GM18526 (cell line): ENCODE results near the gene AACS.

Experiments
- POLR2A ChIP-seq: IDR thresholded peaks from 3 replicates; pipeline ENCODE4 v1.6.1; 2011; ENCODE audit not compliant: insufficient read length; ENCODE audit errors: extremely low read depth

AACS gene

GRCh38 chr12:125072496-125072895 is 7.3 kb downstream of the AACS start:
- TF ChIP-seq POLR2A, result no peak

GRCh38 chr12:125076103-125076502 is 10.9 kb downstream of the AACS start:
- TF ChIP-seq POLR2A, result no peak

GRCh38 chr12:125079084-125079483 is 13.8 kb downstream of the AACS start:
- no peak for TF ChIP-seq POLR2A

GRCh38 chr12:125079648-125080645 is 14.7 kb downstream of the AACS start:
- no peak for TF ChIP-seq POLR2A

- TF ChIP-seq POLR2A, result no peak
Observed at GRCh38 chr12:125081427-125081826, 16.2 kb downstream of the AACS start.

- no peak for TF ChIP-seq POLR2A
Observed at GRCh38 chr12:125083072-125083471, 17.8 kb downstream of the AACS start.

- no peak for TF ChIP-seq POLR2A
Observed at GRCh38 chr12:125089083-125089482, 23.8 kb downstream of the AACS start.

- TF ChIP-seq POLR2A, result no peak
Observed at GRCh38 chr12:125089626-125090025, 24.4 kb downstream of the AACS start.

- TF ChIP-seq POLR2A, result no peak
Observed at GRCh38 chr12:125090437-125090836, 25.2 kb downstream of the AACS start.

- TF ChIP-seq POLR2A, result no peak
Observed at GRCh38 chr12:125091401-125091800, 26.2 kb downstream of the AACS start.

GRCh38 chr12:125092108-125092871 is 27.1 kb downstream of the AACS start:
- no peak for TF ChIP-seq POLR2A

- no peak for TF ChIP-seq POLR2A
Observed at GRCh38 chr12:125092872-125093680, 27.8 kb downstream of the AACS start.

- no peak for TF ChIP-seq POLR2A
Observed at GRCh38 chr12:125093681-125094330, 28.6 kb downstream of the AACS start.

GRCh38 chr12:125096894-125097293 is 31.7 kb downstream of the AACS start:
- no peak for TF ChIP-seq POLR2A

- TF ChIP-seq POLR2A, result no peak
Observed at GRCh38 chr12:125097427-125097826, 32.2 kb downstream of the AACS start.
